ENCODE results near the gene FCHO2. TPM values are rescaled to one million over a fixed set of nuclear protein-coding genes. Genes with fewer than 3 reads are reported as not detected.
A peak's percentile ranks its signal among the peaks of the same experiment; 100 is the strongest.

FCHO2 gene
- total and polyA plus RNA-seq, 2 of the 4 experiments (the other 2 are of a cell fraction) = 6.1 to 23.5 TPM

GRCh38 chr5:73067213-73067612 is 111.4 kb downstream of the FCHO2 start:
- H4K20me1 ChIP-seq (ENCODE audit: insufficient read depth, low read length) = no peaks in the 10 kb centered on the region
- no peak overlapping the region for H2BK120ac ChIP-seq (ENCODE audit: low read depth, low read length)
- no peak overlapping the region for H4K5ac ChIP-seq (ENCODE audit: low read depth, low read length)
- DNase-seq (peak; percentile 11), ATAC-seq (ENCODE audit: low read depth) (no peak)
- no peak overlapping the region for H3K18ac ChIP-seq (ENCODE audit: low read depth, low read length)
- H4K8ac ChIP-seq (ENCODE audit: low read depth in 2 of 2, low read length in 2 of 2) = no peak overlapping the region
- no peak overlapping the region for H2AFZ ChIP-seq (replicated peaks; ENCODE audit: low read length, poor library complexity)
- H3K14ac ChIP-seq (replicated peaks; ENCODE audit: low read depth, low read length) = no peak overlapping the region
- ChIA-PET CTCF (interaction anchor here (0.5 kb wide), 1 partner anchor 15 kb away, joined by 4 read pairs; no protein-coding TSS in a partner anchor), POLR2A (ENCODE audit: unreplicated experiment) (no interaction called here)
- no peaks in the 10 kb centered on the region for H3K27me3 ChIP-seq (ENCODE audit: control insufficient read depth, insufficient read depth, low read length)
- no peak overlapping the region for H3K27ac ChIP-seq (ENCODE audit: insufficient read depth, low read length)
- no peak overlapping the region for H3K56ac ChIP-seq (ENCODE audit: extremely low read depth, insufficient read depth, low read length)
- H3K9me1 ChIP-seq (ENCODE audit: insufficient read depth, low read length) = no peaks in the 10 kb centered on the region
- H3K4me3 ChIP-seq (ENCODE audit: insufficient read depth, low read depth, low read length) = no peak overlapping the region
- no CpG with 5 or more reads among the region's 1 CpG for WGBS, 2 experiments (ENCODE audit: extremely low coverage in 2 of 2, insufficient read length in 1 of 2)
- no peaks in the 10 kb centered on the region for H3K9me3 ChIP-seq (ENCODE audit: control insufficient read depth, insufficient read depth, low read length)
- no peak overlapping the region for H2AK5ac ChIP-seq (ENCODE audit: low read depth, low read length)
- no peak overlapping the region for H2BK15ac ChIP-seq (ENCODE audit: low read depth, low read length)
- no peak overlapping the region for H3K4me2 ChIP-seq (ENCODE audit: low read depth, low read length)
- H3K4ac ChIP-seq (ENCODE audit: low read depth, low read length) = no peak overlapping the region
- dilution Hi-C loops (cut with HindIII; ENCODE audit: low sequenced_read_pairs, unreplicated experiment) (no loop called here), intact Hi-C loops (cut with micrococcal nuclease) (no loop called here), in situ Hi-C loops (cut with MboI; ENCODE audit: low sequenced_read_pairs) (no loop called here)
- H2AK9ac ChIP-seq (replicated peaks; ENCODE audit: low read depth, low read length, poor library complexity) = no peak overlapping the region
- H2BK5ac ChIP-seq (ENCODE audit: low read depth, low read length, poor library complexity, severe bottlenecking) = no peak overlapping the region
- H3K36me3 ChIP-seq (ENCODE audit: control insufficient read depth, insufficient read depth, low read length) = peaks cover 4% of the 10 kb centered on the region
- no TSS peak for BruUV-seq (replicated peaks)
- peaks cover 2% of the 10 kb centered on the region; the same call in 1 of the 2 replicates for H3K4me1 ChIP-seq (ENCODE audit: control insufficient read depth, insufficient read depth, low read length)
- H4K91ac ChIP-seq (ENCODE audit: insufficient read depth, low read depth, low read length) = no peak overlapping the region
- H2BK20ac ChIP-seq (ENCODE audit: low read depth, low read length) = no peak overlapping the region
- TF ChIP-seq CHD1 (IDR thresholded peaks at IDR 0.05; ENCODE audit: low read depth, low read length) (no peak), RCOR1 (IDR thresholded peaks at IDR 0.05; ENCODE audit: insufficient replicate concordance, low read length) (no peak), RFX5 (IDR thresholded peaks at IDR 0.05; ENCODE audit: low read depth, low read length) (no peak), SMC3 (IDR thresholded peaks at IDR 0.05; ENCODE audit: low read depth, low read length) (no peak), MAZ (IDR thresholded peaks at IDR 0.05; ENCODE audit: borderline replicate concordance, low read depth, low read length) (no peak), MXI1 (IDR thresholded peaks at IDR 0.05; ENCODE audit: borderline replicate concordance, low read depth, low read length) (no peak), USF2 (IDR thresholded peaks at IDR 0.05; ENCODE audit: low read depth, low read length) (no peak), CEBPB (IDR thresholded peaks at IDR 0.05; ENCODE audit: low read depth, low read length) (no peak), ELK1 (IDR thresholded peaks at IDR 0.05; ENCODE audit: borderline replicate concordance, low read depth, low read length) (no peak), CTCF (conservative IDR thresholded peaks at IDR 0.05; ENCODE audit: low read depth, low read length) (no peak), POLR2A (IDR thresholded peaks at IDR 0.05; ENCODE audit: low read depth, low read length) (no peak), FOS (IDR thresholded peaks at IDR 0.05; ENCODE audit: low read depth, low read length) (no peak)
- no peak overlapping the region for H3K23ac ChIP-seq (ENCODE audit: low read depth, low read length)
- H3K79me1 ChIP-seq (ENCODE audit: low read depth in 1 of 2, low read length in 2 of 2) = peaks cover 0 to 3% of the 10 kb centered on the region in 2 experiments; a peak in 1 of 4 replicates
- H3K9ac ChIP-seq (ENCODE audit: low read depth, low read length) = no peak overlapping the region

Measured in IMR-90 (cell line).